HepG2 (cell line): Measurements from ENCODE around the gene FBXL22. TPM values are rescaled to one million over a fixed set of nuclear protein-coding genes. Genes with fewer than 3 reads are reported as not detected.

Experiments used
- ATAC-seq: fragments of 200-7000 bp; cut with Tn5 transposase; 3 replicates; pipeline ENCODE4 v1.9.1; 2020; ENCODE audit warnings: mild to moderate bottlenecking, moderate library complexity
- BruUV-seq: library from RNA; stranded (reverse); fragments of 400-500 nt; replicated peaks from 2 replicates; lab custom pipeline; 2021; lab: Mats Ljungman, UMichigan
- CTCF ChIA-PET: fragments of 300-600 bp; formaldehyde crosslinking; extraction: SDS; loops from one replicate; lab custom pipeline; 2021; ENCODE audit warnings: low total read pairs, inconsistent platforms, low intra/inter-chr PET ratio; lab: Yijun Ruan, JAX
- POLR2A ChIA-PET: fragments of 350-600 bp; sonication (Branson Sonifier 250); formaldehyde crosslinking; loops from one replicate; lab custom pipeline; 2020; ENCODE audit warnings: antibody characterized with exemption, inconsistent platforms; lab: Yijun Ruan, JAX
- DNase-seq: peaks from one replicate; pipeline ENCODE4 v3.0.0-alpha.2; 2015; ENCODE audit warnings: low spot score
- FAIRE-seq: peaks from 3 replicates; lab custom pipeline; 2011; peaks lifted over from hg19 to GRCh38; lab: Jason Lieb, UNC
- H2AFZ ChIP-seq: one replicate; pipeline ENCODE4 v1.6.1; 2011; ENCODE audit warnings: low read length, inconsistent platforms
- H3K27ac ChIP-seq: fragments of 300-600 bp; 3 replicates; pipeline ENCODE4 v1.8.0; 2011; ENCODE audit warnings: mixed run types, mild to moderate bottlenecking, mixed read lengths, low read length, inconsistent platforms; ENCODE audit not compliant: insufficient read depth; ENCODE audit errors: extremely low read length
- H3K27me3 ChIP-seq, 2 experiments: fragments of 200-600 bp in 1 of 2; 2 replicates in 1 of 2; 3 replicates in 1 of 2; pipeline versions ENCODE4 v1.6.0 to v1.8.0; 2011; ENCODE audit warnings: low read length in 2 of 2, mild to moderate bottlenecking in 2 of 2, moderate library complexity in 2 of 2, inconsistent platforms in 1 of 2; ENCODE audit not compliant: insufficient read depth in 2 of 2, control insufficient read depth in 1 of 2
- H3K36me3 ChIP-seq, 2 experiments: fragments of 200-600 bp in 1 of 2; replicated peaks in 1 of 2; 2 replicates in 1 of 2; 3 replicates in 1 of 2; pipeline versions ENCODE4 v1.5.1 to v1.8.0; 2011; ENCODE audit warnings: low read length in 2 of 2, inconsistent platforms in 1 of 2; ENCODE audit not compliant: insufficient read depth in 2 of 2, control insufficient read depth in 1 of 2
- H3K4me1 ChIP-seq: 2 replicates; pipeline ENCODE4 v1.5.1; 2012; ENCODE audit warnings: low read length, inconsistent platforms; ENCODE audit not compliant: insufficient read depth
- H3K4me2 ChIP-seq: 2 replicates; pipeline ENCODE4 v1.6.0; 2011; ENCODE audit warnings: low read depth, low read length, inconsistent platforms
- H3K4me3 ChIP-seq, 3 experiments: fragments of 200-600 bp in 1 of 3; sonication (generic), shearing (Covaris generic) in 1 of 3; replicated peaks in 1 of 3; 2 replicates each; pipeline ENCODE4 v1.5.1; 2011 to 2016; ENCODE audit warnings: low read length in 3 of 3, inconsistent platforms in 2 of 3, low read depth in 2 of 3, mild to moderate bottlenecking in 2 of 3, control low read depth in 1 of 3, mixed read lengths in 1 of 3; ENCODE audit not compliant: insufficient read depth in 1 of 3
- H3K79me2 ChIP-seq: one replicate; pipeline ENCODE4 v1.6.1; 2011; ENCODE audit warnings: low read length, inconsistent platforms; ENCODE audit not compliant: insufficient read depth
- H3K9ac ChIP-seq: 2 replicates; pipeline ENCODE4 v1.6.0; 2011; ENCODE audit warnings: mild to moderate bottlenecking, low read depth, low read length, inconsistent platforms; ENCODE audit not compliant: insufficient read depth
- H3K9me3 ChIP-seq: 2 replicates; pipeline ENCODE4 v1.5.1; 2012; ENCODE audit warnings: mild to moderate bottlenecking, low read length
- H4K20me1 ChIP-seq: 2 replicates; pipeline ENCODE4 v1.6.0; 2011; ENCODE audit warnings: inconsistent platforms, mild to moderate bottlenecking, low read length, moderate library complexity; ENCODE audit not compliant: insufficient read depth
- AKNA ChIP-seq: sonication (generic); formaldehyde crosslinking; IDR thresholded peaks from 2 replicates; pipeline ENCODE4 v1.4.0; 2020; ENCODE audit warnings: missing genetic modification reagents, borderline replicate concordance
- ATF5 ChIP-seq: sonication (generic); formaldehyde crosslinking; IDR thresholded peaks from 2 replicates; pipeline ENCODE4 v1.4.0; 2020; ENCODE audit warnings: mild to moderate bottlenecking, low read depth, missing genetic modification reagents
- ATM ChIP-seq: fragments of 450-650 bp; IDR thresholded peaks from 2 replicates; pipeline ENCODE4 v1.7.1; 2017; ENCODE audit warnings: mild to moderate bottlenecking, borderline replicate concordance
- CCDC6 ChIP-seq: sonication (generic); formaldehyde crosslinking; IDR thresholded peaks from 2 replicates; pipeline ENCODE4 v1.8.1; 2022; ENCODE audit warnings: mild to moderate bottlenecking, missing genetic modification reagents, moderate library complexity
- JUND ChIP-seq: sonication (generic); formaldehyde crosslinking; IDR thresholded peaks from 2 replicates; pipeline ENCODE4 v1.8.0; 2022; ENCODE audit warnings: mild to moderate bottlenecking, missing genetic modification reagents
- POLR2AphosphoS5 ChIP-seq: IDR thresholded peaks from 2 replicates; pipeline ENCODE4 v1.6.1; 2012; ENCODE audit warnings: low read depth, low read length
- SALL1 ChIP-seq: sonication (generic); formaldehyde crosslinking; IDR thresholded peaks from 2 replicates; pipeline ENCODE4 v1.8.0; 2022; ENCODE audit warnings: mild to moderate bottlenecking, missing genetic modification reagents
- ZFP37 ChIP-seq: sonication (generic); formaldehyde crosslinking; IDR thresholded peaks from 2 replicates; pipeline ENCODE4 v1.4.0; 2020; ENCODE audit warnings: missing genetic modification reagents, borderline replicate concordance
- ZFP82 ChIP-seq: sonication (generic); formaldehyde crosslinking; IDR thresholded peaks from 2 replicates; pipeline ENCODE4 v1.5.1; 2020; ENCODE audit warnings: mild to moderate bottlenecking, missing genetic modification reagents, borderline replicate concordance
- ZNF34 ChIP-seq: sonication (generic); formaldehyde crosslinking; IDR thresholded peaks from 2 replicates; pipeline ENCODE4 v1.4.0; 2020; ENCODE audit warnings: mild to moderate bottlenecking, missing genetic modification reagents, borderline replicate concordance
- ZNF510 ChIP-seq: sonication (generic); formaldehyde crosslinking; IDR thresholded peaks from 2 replicates; pipeline ENCODE4 v1.4.0; 2020; ENCODE audit warnings: low read depth, mild to moderate bottlenecking, missing genetic modification reagents
- ZNF747 ChIP-seq: sonication (generic); formaldehyde crosslinking; IDR thresholded peaks from 2 replicates; pipeline ENCODE4 v1.8.1; 2023; ENCODE audit warnings: missing genetic modification reagents, mild to moderate bottlenecking, borderline replicate concordance
- ZNF83 ChIP-seq: sonication (generic); formaldehyde crosslinking; IDR thresholded peaks from 2 replicates; pipeline ENCODE4 v1.4.0; 2020; ENCODE audit warnings: missing genetic modification reagents, mild to moderate bottlenecking, borderline replicate concordance
- WGBS: methylation state at CpG from one replicate; pipeline ENCODE4 v1.1.6; 2017; ENCODE audit warnings: low lambda C conversion rate; 5-methylcytosine and 5-hydroxymethylcytosine counted together
- in situ Hi-C: cut with HindIII; loops from 2 replicates; pipeline ENCODE4 v1.10.0; 2017; ENCODE audit warnings: low pct_unique_long_range_greater_than_20kb; ENCODE audit not compliant: extremely low pct_ligation_motif_present
- intact Hi-C: fragments of 100-400 bp; cut with micrococcal nuclease; formaldehyde crosslinking; loops from one replicate; pipeline ENCODE4 v1.10.0; 2022; ENCODE audit not compliant: unreplicated experiment
- polyA plus RNA-seq, 8 experiments: library from polyadenylated mRNA; depleted of rRNA in 3 of 8; stranded (reverse) in 7 of 8; unstranded in 1 of 8; fragments of >200 nt; fragmentation: Illumina TruSeq in 4 of 8; extraction: Trizol in 4 of 8; gene quantifications; 2 replicates each; pipeline versions ENCODE4 v1.2.1 to v1.2.3, GENCODE V29; 2011 to 2016; ENCODE audit warnings: low read depth in 4 of 8, missing spikeins in 1 of 8, mixed read lengths in 1 of 8; ENCODE audit not compliant: insufficient read depth in 1 of 8
- total RNA-seq, 5 experiments: library from RNA; depleted of rRNA; stranded (reverse); fragments of >200 nt; fragmentation: Illumina TruSeq; extraction: Trizol; gene quantifications; 2 replicates each; pipeline ENCODE4 v1.2.3, GENCODE V29; 2016; ENCODE audit warnings: low read depth in 1 of 5
- TF ChIP-seq, protein P1 (sequence below), 2 experiments: fragments of 450-650 bp in 1 of 2; sonication (generic) in 1 of 2; formaldehyde crosslinking; IDR thresholded peaks; 2 replicates each; pipeline versions ENCODE4 v1.5.0 to v1.8.0; 2020 to 2022; ENCODE audit warnings: mild to moderate bottlenecking in 1 of 2, missing genetic modification reagents in 1 of 2
- TF ChIP-seq, protein P2 (sequence below): IDR thresholded peaks from 2 replicates; pipeline ENCODE4 v1.6.1; 2016; ENCODE audit warnings: missing genetic modification reagents, missing compliant biosample characterization

Gene FBXL22
- total and polyA plus RNA-seq, 2 of the 13 experiments (the other 11 are each of a cell fraction or from before 2014, with no cell fraction given): 0.15 to 0.33 TPM

GRCh38 chr15:63600001-63600615, 2.9 kb downstream of the FBXL22 start (continued):
- TF ChIP-seq AKNA (CRISPR knock-in tag) (0 out of 2 replicates have a peak, but pooled peaks have one; percentile 84), ATM (no peak), ZNF747 (CRISPR knock-in tag) (peak; percentile 17; the same call in 1 of the 2 replicates)
- TF ChIP-seq, all 625 proteins: peak for 54

DNA sequence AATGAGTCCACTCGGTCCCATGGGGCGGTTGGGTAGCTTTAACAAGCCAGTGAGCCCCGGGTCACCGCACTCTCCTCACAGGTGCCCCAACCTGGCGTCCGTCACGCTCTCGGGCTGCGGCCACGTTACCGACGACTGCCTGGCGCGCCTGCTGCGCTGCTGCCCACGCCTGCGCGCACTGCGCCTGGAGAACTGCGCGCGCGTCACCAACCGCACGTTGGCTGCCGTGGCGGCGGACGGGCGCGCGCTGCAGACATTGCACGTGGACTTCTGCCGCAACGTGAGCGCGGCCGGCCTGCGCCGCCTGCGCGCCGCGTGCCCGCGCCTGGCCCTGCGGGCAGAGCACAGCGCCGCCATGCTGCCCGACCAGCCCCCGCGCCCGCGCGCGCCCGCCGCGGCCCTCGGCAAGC, 3.4 kb downstream of the FBXL22 start:
- ChIA-PET POLR2A (interaction anchor here (1.1 to 4.3 kb wide), 6 partner anchors 10 to 471 kb away, joined by 3 to 31 read pairs (median 8); partner anchors contain the start of gene USP3), CTCF (interaction anchor here (2.0 kb wide), 1 partner anchor 113 kb away, joined by 9 read pairs; no protein-coding TSS in a partner anchor)
- H3K9ac ChIP-seq: peak overlapping the region; percentile 86
- H3K9me3 ChIP-seq: no peaks in the 10 kb centered on the region
- H2AFZ ChIP-seq: no peak overlapping the region
- peak; percentile 75 for ATAC-seq
- peak overlapping the region; percentile 61 to 88 (median 79) for H3K4me3 ChIP-seq
- H4K20me1 ChIP-seq: no peaks in the 10 kb centered on the region
- in situ Hi-C loops (no loop called here), intact Hi-C loops (no loop called here)
- FAIRE-seq: peak; percentile 40
- no peaks in the 10 kb centered on the region for H3K36me3 ChIP-seq
- H3K27ac ChIP-seq: peak overlapping the region; percentile 83
- no peaks in the 10 kb centered on the region; a peak in 1 of 5 replicates for H3K27me3 ChIP-seq
- peak overlapping the region; percentile 99 for H3K4me2 ChIP-seq
- H3K79me2 ChIP-seq: no peaks in the 10 kb centered on the region
- BruUV-seq: no TSS peak
- peak; percentile 78 for DNase-seq
- WGBS: no CpG with 5 or more reads among the region's 60 CpGs
- H3K4me1 ChIP-seq: peaks cover 41% of the 10 kb centered on the region
- TF ChIP-seq POLR2AphosphoS5 (peak; percentile 85), ATF5 (CRISPR knock-in tag) (no peak), ZNF83 (CRISPR knock-in tag) (no peak), CCDC6 (CRISPR knock-in tag) (no peak; the same call in 1 of the 2 replicates), ZFP82 (CRISPR knock-in tag) (peak; percentile 43; the same call in 1 of the 2 replicates), SALL1 (CRISPR knock-in tag) (peak; percentile 83), JUND (no peak), ZNF510 (no peak), ZNF34 (CRISPR knock-in tag) (no peak), ZFP37 (peak; percentile 53; the same call in 1 of the 2 replicates)
- TF ChIP-seq, protein P1, sequence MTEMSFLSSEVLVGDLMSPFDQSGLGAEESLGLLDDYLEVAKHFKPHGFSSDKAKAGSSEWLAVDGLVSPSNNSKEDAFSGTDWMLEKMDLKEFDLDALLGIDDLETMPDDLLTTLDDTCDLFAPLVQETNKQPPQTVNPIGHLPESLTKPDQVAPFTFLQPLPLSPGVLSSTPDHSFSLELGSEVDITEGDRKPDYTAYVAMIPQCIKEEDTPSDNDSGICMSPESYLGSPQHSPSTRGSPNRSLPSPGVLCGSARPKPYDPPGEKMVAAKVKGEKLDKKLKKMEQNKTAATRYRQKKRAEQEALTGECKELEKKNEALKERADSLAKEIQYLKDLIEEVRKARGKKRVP (CRISPR knock-in tag; IDR thresholded peaks at IDR 0.05): peak in 1 of 2 experiments; percentile 36; a peak in 1 of 4 replicates
- TF ChIP-seq, protein P2, sequence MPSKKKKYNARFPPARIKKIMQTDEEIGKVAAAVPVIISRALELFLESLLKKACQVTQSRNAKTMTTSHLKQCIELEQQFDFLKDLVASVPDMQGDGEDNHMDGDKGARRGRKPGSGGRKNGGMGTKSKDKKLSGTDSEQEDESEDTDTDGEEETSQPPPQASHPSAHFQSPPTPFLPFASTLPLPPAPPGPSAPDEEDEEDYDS (CRISPR knock-in tag): peak; percentile 41; the same call in 1 of the 2 replicates
